Neural cell (in vitro differentiated cells): ENCODE data around the gene TET2. TPM values are rescaled to one million over a fixed set of nuclear protein-coding genes. Genes with fewer than 3 reads are reported as not detected.

Experiments
- H2AFZ ChIP-seq: fragments of 200-600, 300-800 bp; sonication (generic), shearing (Covaris generic); 2 replicates; pipeline ENCODE4 v1.6.0; 2014; ENCODE audit warnings: low read depth, mild to moderate bottlenecking, antibody characterized with exemption, low read length, moderate library complexity
- H3F3A ChIP-seq: fragments of 200-600 bp; shearing (Covaris generic); 2 replicates; pipeline ENCODE4 v1.6.1; 2016; ENCODE audit warnings: mild to moderate bottlenecking, moderate library complexity, mixed read lengths, antibody characterized with exemption, low read length; ENCODE audit not compliant: insufficient read depth, poor library complexity, severe bottlenecking
- H3K27ac ChIP-seq: fragments of 200-600, 300-800 bp; sonication (generic), shearing (Covaris generic); 2 replicates; pipeline ENCODE4 v1.5.1; 2014; ENCODE audit warnings: mild to moderate bottlenecking, low read length, moderate library complexity
- H3K27me3 ChIP-seq: fragments of 300-800, 200-600 bp; sonication (generic), shearing (Covaris generic); 2 replicates; pipeline ENCODE4 v1.6.0; 2014; ENCODE audit warnings: mild to moderate bottlenecking, low read depth, low read length, moderate library complexity; ENCODE audit not compliant: insufficient read depth
- H3K36me3 ChIP-seq: fragments of 300-800, 200-600 bp; sonication (generic), shearing (Covaris generic); 2 replicates; pipeline ENCODE4 v1.5.1; 2014; ENCODE audit warnings: mild to moderate bottlenecking, antibody characterized with exemption, low read length, moderate library complexity; ENCODE audit not compliant: insufficient read depth
- H3K4me2 ChIP-seq: fragments of 300-800, 200-600 bp; sonication (generic), shearing (Covaris generic); 2 replicates; pipeline ENCODE4 v1.6.0; 2014; ENCODE audit warnings: mild to moderate bottlenecking, low read length
- H3K4me3 ChIP-seq: fragments of 300-800, 200-600 bp; sonication (generic), shearing (Covaris generic); 2 replicates; pipeline ENCODE4 v1.5.1; 2014; ENCODE audit warnings: mild to moderate bottlenecking, low read length, moderate library complexity
- H3K79me2 ChIP-seq: fragments of 200-600 bp; shearing (Covaris generic); replicated peaks from 2 replicates; pipeline ENCODE4 v1.6.0; 2014; ENCODE audit warnings: mild to moderate bottlenecking, low read length, moderate library complexity; ENCODE audit not compliant: insufficient read depth
- H3K9ac ChIP-seq: fragments of 300-800, 200-600 bp; sonication (generic), shearing (Covaris generic); 2 replicates; pipeline ENCODE4 v1.6.1; 2016; ENCODE audit warnings: mild to moderate bottlenecking, low read length, mixed read lengths
- H3K9me2 ChIP-seq: fragments of 200-600 bp; shearing (Covaris generic); 2 replicates; pipeline ENCODE4 v1.6.1; 2016; ENCODE audit warnings: mild to moderate bottlenecking, low read length, mixed read lengths; ENCODE audit not compliant: insufficient read depth
- H3K9me3 ChIP-seq: fragments of 200-600, 300-800 bp; sonication (generic), shearing (Covaris generic); 2 replicates; pipeline ENCODE4 v1.6.1; 2016; ENCODE audit warnings: mild to moderate bottlenecking, mixed run types, low read length, moderate library complexity, mixed read lengths
- H4K20me1 ChIP-seq: fragments of 200-600 bp; shearing (Covaris generic); 2 replicates; pipeline ENCODE4 v1.6.1; 2016; ENCODE audit warnings: mild to moderate bottlenecking, mixed run types; ENCODE audit not compliant: insufficient read depth
- EP300 ChIP-seq: fragments of 450-650 bp; conservative IDR thresholded peaks from 2 replicates; pipeline ENCODE4 v1.6.1; 2014; ENCODE audit warnings: antibody characterized with exemption, mild to moderate bottlenecking, moderate library complexity; ENCODE audit not compliant: poor library complexity, severe bottlenecking
- EZH2 ChIP-seq: fragments of 200-600, 300-800 bp; shearing (Covaris generic), sonication (generic); IDR thresholded peaks from 2 replicates; pipeline ENCODE4 v1.6.1; 2014; ENCODE audit warnings: antibody characterized with exemption, low read length, borderline replicate concordance, mild to moderate bottlenecking; ENCODE audit not compliant: insufficient read depth, poor library complexity, severe bottlenecking
- MXI1 ChIP-seq: fragments of 450-650 bp; conservative IDR thresholded peaks from 2 replicates; pipeline ENCODE4 v1.6.1; 2014; ENCODE audit warnings: antibody characterized with exemption, mild to moderate bottlenecking; ENCODE audit not compliant: poor library complexity, severe bottlenecking
- POLR2AphosphoS5 ChIP-seq: IDR thresholded peaks from 2 replicates; pipeline ENCODE4 v1.6.1; 2012
- RAD21 ChIP-seq: fragments of 450-650 bp; conservative IDR thresholded peaks from 2 replicates; pipeline ENCODE4 v1.6.1; 2014; ENCODE audit warnings: antibody characterized with exemption, mild to moderate bottlenecking, moderate library complexity
- REST ChIP-seq: IDR thresholded peaks from 2 replicates; pipeline ENCODE4 v1.6.1; 2012; ENCODE audit warnings: borderline replicate concordance
- SMC3 ChIP-seq: fragments of 450-650 bp; conservative IDR thresholded peaks from 2 replicates; pipeline ENCODE4 v1.6.1; 2014; ENCODE audit warnings: antibody characterized with exemption, mild to moderate bottlenecking, moderate library complexity; ENCODE audit not compliant: poor library complexity
- TAF1 ChIP-seq: IDR thresholded peaks from 2 replicates; pipeline ENCODE4 v1.6.1; 2012; ENCODE audit warnings: low read depth
- polyA plus RNA-seq: library from polyadenylated mRNA; depleted of rRNA; stranded (reverse); fragments of >200 nt; gene quantifications from 2 replicates; pipeline ENCODE4 v1.2.3, GENCODE V29; 2014
- TF ChIP-seq, protein P1 (sequence below): fragments of 450-650 bp; IDR thresholded peaks from 2 replicates; pipeline ENCODE4 v1.5.1; 2014; ENCODE audit warnings: antibody characterized with exemption, mild to moderate bottlenecking, moderate library complexity; ENCODE audit not compliant: poor library complexity, severe bottlenecking

TET2 gene
- polyA plus RNA-seq, 1 donor from 2014 or later, result 27.1 TPM

GRCh38 chr4:105184316-105184980 lies 37.8 kb downstream of the TET2 start:
- Histone ChIP-seq H3K27ac (no peak overlapping the region), H3K9me3 (no peaks in the 10 kb centered on the region), H3K79me2 (peaks cover 57% of the 10 kb centered on the region), H4K20me1 (no peaks in the 10 kb centered on the region), H3K36me3 (peaks cover 3% of the 10 kb centered on the region), H3K4me3 (no peak overlapping the region), H3K9me2 (no peaks in the 10 kb centered on the region), H3K27me3 (no peaks in the 10 kb centered on the region), H3F3A (peaks cover 3% of the 10 kb centered on the region), H3K4me2 (no peak overlapping the region), H3K9ac (no peak overlapping the region), H2AFZ (no peak overlapping the region)
- no peak for TF ChIP-seq EP300
- TF ChIP-seq, protein P1, sequence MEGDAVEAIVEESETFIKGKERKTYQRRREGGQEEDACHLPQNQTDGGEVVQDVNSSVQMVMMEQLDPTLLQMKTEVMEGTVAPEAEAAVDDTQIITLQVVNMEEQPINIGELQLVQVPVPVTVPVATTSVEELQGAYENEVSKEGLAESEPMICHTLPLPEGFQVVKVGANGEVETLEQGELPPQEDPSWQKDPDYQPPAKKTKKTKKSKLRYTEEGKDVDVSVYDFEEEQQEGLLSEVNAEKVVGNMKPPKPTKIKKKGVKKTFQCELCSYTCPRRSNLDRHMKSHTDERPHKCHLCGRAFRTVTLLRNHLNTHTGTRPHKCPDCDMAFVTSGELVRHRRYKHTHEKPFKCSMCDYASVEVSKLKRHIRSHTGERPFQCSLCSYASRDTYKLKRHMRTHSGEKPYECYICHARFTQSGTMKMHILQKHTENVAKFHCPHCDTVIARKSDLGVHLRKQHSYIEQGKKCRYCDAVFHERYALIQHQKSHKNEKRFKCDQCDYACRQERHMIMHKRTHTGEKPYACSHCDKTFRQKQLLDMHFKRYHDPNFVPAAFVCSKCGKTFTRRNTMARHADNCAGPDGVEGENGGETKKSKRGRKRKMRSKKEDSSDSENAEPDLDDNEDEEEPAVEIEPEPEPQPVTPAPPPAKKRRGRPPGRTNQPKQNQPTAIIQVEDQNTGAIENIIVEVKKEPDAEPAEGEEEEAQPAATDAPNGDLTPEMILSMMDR, result no peak
- TF ChIP-seq RAD21, result no peak
- no peak for TF ChIP-seq EZH2
- no peak for TF ChIP-seq POLR2AphosphoS5
- no peak for TF ChIP-seq TAF1
- TF ChIP-seq SMC3, result no peak
- no peak for TF ChIP-seq REST
- TF ChIP-seq MXI1, result no peak

DNA sequence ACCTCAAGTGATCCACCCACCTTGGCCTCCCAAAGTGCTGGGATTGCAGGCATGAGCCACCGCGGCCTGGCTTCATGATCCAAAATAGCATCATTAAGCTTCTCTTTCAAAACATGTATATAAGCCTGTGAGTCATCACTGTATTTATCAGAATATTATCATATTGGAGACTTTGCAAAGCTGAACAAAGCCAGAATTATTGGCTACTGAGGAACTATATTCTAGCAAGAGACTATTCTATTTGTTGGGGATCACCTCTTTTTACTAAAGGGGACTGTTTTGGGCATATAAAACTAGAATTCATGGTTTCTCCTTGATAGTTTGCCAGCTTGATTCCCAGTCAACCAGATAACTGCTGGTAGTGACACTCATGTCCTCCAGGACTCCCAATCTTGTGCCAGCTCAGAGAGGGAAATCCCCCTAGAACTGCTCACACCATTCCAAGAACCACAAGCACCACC lies 40.1 kb downstream of the TET2 start:
- H2AFZ ChIP-seq, result no peak overlapping the region
- no peak overlapping the region for H3K9ac ChIP-seq
- H3K4me2 ChIP-seq, result no peak overlapping the region
- TF ChIP-seq MXI1 (no peak), REST (no peak)
- H3K9me3 ChIP-seq, result no peaks in the 10 kb centered on the region
- H3K27ac ChIP-seq, result no peak overlapping the region
- H3K36me3 ChIP-seq, result peaks cover 5% of the 10 kb centered on the region
- H3K9me2 ChIP-seq, result no peaks in the 10 kb centered on the region
- no peaks in the 10 kb centered on the region for H4K20me1 ChIP-seq
- no peaks in the 10 kb centered on the region for H3K27me3 ChIP-seq
- no peaks in the 10 kb centered on the region for H3F3A ChIP-seq
- H3K79me2 ChIP-seq, result peaks cover 63% of the 10 kb centered on the region
- H3K4me3 ChIP-seq, result no peak overlapping the region
